DMS114 treated with DMSO at 0.1 percent for 48 hours (cell line): ENCODE data around the gene HDLBP.

ENCODE experiments used
- DNase-seq: peaks from one replicate; lab custom pipeline; 2025; ENCODE audit not compliant: unreplicated experiment; lab: John Stamatoyannopoulos, UW

Gene HDLBP

GRCh38 chr2:241217320-241218031, 98.0 kb downstream of the HDLBP start:
- no peak for DNase-seq

- DNase-seq: no peak
Measured at GRCh38 chr2:241216211-241216761, 99.2 kb downstream of the HDLBP start.

GRCh38 chr2:241215421-241215820, 100.1 kb downstream of the HDLBP start:
- DNase-seq: no peak

DNA sequence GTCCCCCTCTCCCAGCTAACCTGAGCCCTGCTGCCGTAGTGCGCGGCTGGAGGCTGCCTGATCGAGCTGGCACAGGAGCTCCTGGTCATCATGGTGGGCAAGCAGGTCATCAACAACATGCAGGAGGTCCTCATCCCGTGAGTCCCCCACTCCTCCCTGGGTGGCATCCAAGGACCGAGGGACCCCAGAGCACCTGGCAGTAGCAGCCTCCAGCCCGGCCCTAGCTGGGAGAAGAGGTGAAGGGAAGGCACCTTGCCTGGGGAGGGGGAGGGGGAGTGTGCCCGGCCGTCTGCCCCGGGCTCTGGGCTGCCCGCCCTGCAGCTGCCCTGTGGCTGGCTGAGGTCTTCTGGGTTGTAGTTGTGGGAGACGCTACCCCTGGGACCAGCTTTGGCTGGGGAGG, 100.7 kb downstream of the HDLBP start:
- DNase-seq: no peak

DNA sequence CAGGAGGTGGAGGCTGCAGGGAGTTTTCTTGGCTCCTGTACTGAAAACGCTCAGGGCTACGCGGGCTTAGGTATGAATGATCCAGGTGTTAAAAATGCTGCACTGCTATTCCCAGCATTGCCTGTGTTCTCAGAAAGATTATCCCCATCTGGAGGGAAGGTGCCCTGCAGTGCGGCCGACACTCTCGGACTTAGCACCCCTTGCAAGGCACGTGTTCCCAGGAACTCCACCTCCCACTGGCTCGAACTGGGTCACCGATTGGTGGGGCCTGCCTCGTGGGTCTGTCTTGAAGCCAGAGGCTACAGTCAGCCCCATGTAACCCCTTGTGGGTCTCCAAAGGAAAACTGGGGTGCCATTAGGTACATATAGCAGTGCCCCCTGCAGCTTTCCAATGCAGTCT, 101.3 kb downstream of the HDLBP start:
- no peak for DNase-seq

DNA sequence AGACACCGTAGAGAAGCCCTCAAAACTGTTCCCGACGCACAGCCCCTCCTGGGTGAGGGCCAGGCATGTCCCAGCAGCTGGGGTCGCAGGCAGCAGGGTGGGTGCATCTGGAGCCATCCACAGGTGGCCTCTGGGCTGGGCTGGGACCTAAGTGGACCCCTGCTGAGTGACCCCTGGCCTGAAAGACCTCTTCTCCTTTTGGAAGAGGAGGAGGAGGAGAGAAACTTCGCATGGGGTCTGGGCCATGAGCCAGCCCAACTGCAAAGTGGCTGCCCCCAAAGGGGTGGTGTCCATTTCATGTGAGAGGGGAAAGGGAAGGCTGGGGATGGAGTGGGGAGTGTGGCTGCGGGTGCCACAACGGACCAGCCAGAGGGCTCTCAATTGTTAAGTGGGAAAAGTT, 101.9 kb downstream of the HDLBP start:
- no peak for DNase-seq

DNA sequence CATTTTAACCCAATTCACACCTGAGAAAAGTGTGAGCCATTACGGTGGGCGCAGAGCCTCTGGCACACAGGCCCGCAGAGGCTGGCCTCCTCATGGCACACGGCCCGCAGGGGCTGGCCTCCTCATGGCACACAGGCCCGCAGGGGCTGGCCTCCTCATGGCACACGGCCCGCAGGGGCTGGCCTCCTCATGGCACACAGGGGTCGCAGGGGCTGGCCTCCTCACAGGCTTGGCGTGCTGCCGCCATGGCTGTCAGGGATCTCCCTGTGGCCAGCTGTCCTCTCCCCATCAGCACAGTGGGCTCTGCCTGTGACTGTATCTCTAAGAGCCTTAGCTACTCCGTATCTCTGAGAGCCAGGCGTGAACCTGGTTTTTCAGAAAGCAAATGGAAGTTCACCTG, 102.4 kb downstream of the HDLBP start:
- DNase-seq: no peak

DNA sequence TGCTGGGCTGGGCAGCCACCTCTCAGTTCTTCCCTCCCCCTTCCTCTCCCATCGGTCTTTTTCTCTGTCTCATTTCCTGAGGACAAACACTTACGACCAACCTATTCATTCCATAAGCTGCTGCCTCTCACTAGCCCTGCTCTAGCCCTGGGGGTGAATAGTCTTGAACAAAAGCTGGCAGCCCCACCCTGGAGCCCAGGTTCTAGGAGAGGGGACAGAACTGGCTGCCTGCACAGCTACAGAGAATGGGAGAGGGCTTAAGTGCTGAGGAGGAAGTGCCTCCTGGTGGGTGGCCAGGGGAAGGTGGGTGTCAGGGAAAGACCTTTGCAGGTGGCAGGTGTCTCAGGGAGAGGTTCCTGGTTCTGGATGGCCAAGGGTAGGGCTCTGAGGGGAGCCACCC, 104.2 kb downstream of the HDLBP start:
- no peak for DNase-seq

DNA sequence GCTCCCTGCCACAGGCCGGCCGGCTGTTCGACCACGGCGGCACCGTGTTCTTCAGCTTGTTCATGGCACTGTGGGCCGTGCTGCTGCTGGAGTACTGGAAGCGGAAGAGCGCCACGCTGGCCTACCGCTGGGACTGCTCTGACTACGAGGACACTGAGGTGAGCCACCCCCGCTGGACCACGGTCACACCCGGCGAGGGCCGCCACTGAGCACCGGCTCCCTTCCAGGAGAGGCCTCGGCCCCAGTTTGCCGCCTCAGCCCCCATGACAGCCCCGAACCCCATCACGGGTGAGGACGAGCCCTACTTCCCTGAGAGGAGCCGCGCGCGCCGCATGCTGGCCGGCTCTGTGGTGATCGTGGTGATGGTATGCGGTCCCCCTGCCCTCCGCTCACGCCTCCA, 106.2 kb downstream of the HDLBP start:
- no peak for DNase-seq

GRCh38 chr2:241208058-241208457, 107.4 kb downstream of the HDLBP start:
- no peak for DNase-seq

DNA sequence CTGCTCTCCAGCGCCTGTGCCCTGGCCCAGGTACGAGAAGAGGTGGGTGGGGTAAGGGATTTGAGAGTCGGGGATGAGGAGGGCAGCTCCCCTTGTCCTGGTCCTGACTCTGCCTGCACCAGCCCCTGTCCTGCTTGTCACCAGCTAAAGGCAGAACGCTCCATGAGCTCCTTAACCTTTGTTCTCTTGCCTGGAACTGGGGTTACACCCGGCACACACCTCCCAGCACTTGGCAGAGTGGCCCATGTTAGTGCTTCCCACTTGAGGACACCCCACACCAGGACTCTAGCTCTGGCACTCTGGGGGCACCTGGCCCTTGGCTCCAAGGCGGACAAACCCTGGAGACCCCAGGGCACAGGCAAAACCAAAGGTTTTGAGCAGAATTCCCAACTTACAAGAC, 107.8 kb downstream of the HDLBP start:
- DNase-seq: no peak

GRCh38 chr2:241207151-241207550, 108.3 kb downstream of the HDLBP start:
- DNase-seq: no peak

DNA sequence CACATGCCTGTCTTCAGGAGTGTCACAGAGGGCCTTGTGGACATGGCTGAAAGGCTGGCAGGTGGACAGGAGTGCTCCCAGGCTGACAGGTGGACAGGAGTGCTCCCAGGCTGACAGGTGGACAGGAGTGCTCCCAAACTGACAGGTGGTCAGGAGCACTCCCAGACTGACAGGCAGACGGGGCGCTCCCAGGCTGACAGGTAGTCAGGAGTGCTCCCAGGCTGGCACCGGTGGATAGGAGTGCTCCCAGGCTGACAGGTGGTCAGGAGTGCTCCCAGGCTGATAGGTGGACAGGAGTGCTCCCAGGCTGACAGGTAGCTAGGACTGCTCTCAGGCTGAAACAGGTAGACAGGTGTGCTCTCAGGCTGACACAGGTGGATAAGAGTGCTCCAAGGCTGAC, 110.4 kb downstream of the HDLBP start:
- DNase-seq: no peak

- no peak for DNase-seq
Measured at GRCh38 chr2:241204490-241204889, 111.0 kb downstream of the HDLBP start.

DNA sequence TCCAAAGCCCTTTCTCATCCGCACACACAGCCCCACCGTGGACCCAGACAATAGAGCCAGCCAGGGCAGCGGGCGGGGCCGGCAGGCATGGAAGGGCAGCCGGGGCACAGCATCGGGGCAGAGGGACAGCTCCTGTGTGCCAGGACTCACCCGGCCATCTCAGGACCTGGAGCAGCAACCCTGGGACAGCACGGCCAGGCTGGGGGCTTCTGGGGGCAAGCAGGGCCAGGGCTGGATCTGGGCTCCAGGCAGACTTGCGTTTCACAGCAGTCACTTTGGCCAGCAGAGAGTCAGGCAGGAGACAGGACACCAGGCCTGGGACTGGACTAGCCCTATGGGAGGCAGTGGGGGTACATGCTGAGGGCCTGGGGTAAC, 111.5 kb downstream of the HDLBP start:
- DNase-seq: no peak

- DNase-seq: no peak
Measured at GRCh38 chr2:241203218-241204009, 112.1 kb downstream of the HDLBP start.

DNA sequence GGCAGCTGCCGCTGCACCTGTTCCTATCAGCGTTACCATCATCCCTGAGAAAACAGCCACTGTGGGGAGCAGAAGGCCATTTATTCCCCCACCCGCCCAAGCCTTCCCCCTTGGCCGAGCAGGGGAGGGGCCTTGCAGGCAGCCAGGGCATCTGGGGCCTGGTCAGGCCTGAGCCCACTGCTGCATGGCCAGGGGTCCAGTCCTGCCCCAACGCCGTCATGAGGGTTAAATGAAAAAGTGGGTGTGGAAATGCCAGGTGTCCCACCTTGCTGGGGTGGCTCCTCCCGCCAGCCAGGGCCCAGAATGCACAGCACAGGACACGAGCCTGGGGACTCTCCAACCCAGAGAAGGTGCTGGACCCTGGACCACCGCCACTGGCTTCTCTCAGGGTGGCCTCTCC, 112.8 kb downstream of the HDLBP start:
- DNase-seq: no peak

GRCh38 chr2:241202268-241202585, 113.2 kb downstream of the HDLBP start:
- no peak for DNase-seq

DNA sequence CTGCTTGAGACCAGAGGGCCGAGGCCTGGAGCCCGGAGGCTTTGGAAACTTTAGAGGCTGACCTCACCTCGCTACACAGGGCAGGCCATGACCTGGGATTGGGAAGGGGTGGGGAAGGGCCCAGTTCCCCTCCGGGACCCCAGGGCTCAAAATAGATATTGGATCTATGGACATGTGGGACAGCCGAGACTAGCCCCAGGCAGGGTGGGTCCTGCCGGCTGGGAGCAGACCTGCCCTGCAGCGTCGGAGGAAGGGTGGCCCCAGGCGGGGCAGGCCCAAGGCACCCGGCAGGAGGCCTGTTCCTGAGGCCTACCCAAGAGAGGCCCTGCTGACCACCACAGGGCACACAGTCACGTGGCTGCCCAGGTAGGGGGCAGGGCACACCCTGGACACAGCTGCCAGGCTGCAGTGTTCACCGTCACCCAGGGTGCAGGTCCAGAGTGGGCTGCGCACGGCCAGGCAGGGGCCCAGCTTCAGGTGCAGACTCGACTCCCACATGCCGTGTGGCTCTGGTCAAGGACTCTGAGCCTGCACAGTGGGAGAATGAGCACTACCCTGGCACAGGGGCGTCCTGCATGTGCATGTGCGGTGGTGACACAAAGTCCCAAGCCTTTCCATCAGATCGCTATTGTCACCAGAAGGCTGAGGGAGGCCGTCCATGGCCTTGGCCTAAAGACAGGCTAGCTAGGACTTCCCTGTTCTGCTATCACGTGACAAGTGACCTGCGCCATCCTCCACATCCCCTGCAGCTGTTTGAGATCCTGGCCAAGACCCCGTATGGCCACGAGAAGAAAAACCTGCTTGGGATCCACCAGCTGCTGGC, 113.8 kb downstream of the HDLBP start:
- no peak for DNase-seq

DNA sequence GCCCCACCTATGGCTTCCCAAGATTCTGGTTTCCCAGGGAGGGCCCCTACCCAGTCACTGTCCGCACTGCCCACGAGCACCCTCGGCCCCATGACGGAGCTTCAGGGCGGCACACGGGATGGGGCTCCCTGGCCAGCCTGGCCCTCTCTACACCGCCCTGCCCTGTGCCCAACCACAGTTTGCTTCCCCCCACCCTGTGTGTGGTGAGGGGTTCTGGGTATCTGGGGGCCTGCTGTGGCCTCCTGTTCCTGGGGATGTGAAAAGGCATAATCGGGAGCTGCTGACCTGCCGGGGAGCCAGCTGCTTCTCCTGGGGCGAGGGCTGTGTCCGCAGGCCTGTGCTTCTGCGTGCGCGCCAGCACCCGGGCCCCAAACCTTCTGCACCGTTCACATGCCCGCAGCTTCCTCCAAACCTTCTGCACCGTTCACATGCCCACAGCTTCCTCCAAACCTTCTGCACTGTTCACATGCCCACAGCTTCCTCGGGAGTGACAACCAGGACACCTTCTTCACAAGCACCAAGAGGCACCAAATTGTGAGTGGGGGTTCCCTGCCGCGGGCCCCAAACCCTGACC, 114.6 kb downstream of the HDLBP start:
- DNase-seq: no peak
